ENCODE data around the gene ACAA2.

Gene ACAA2

DNA sequence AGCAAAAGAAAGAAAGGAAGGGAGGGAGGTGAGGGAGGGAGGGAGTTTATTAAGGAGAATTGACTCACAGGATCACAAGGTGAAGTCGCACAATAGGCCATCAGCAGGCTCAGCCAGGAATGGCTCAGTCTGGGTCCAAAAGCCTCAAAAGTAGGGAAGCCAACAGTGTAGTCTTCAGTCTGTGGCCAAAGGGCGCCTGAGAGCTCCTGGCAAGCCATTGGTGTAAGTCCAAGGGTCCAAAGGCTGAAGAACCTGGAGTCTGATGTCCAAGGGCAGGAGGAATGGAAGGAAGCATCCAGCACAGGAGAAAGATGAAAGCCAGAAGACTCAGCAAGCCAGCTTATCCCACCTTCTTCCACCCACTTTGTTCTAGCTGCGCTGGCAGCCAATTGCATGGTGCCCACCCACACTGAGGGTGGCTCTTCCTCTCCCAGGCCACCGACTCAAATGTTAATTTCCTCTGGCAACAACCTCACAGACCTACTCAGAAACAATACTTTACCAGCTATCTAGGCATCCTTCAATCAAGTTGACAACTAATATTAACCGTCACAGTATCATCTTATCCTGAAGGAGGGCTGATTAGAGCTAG, 5.8 kb upstream of the ACAA2 start:
- no peak for TF ChIP-seq BACH2 (CRISPR knock-in tag; IDR thresholded peaks at IDR 0.05; ENCODE audit: borderline replicate concordance)
- no peak for TF ChIP-seq ZNF70 (CRISPR knock-in tag; IDR thresholded peaks at IDR 0.05)
- no peak for TF ChIP-seq RARB (CRISPR knock-in tag; IDR thresholded peaks at IDR 0.05)
- TF ChIP-seq ARNTL (CRISPR knock-in tag; IDR thresholded peaks at IDR 0.05; ENCODE audit: borderline replicate concordance, low read depth), result no peak
- no peak for ATAC-seq

DNA sequence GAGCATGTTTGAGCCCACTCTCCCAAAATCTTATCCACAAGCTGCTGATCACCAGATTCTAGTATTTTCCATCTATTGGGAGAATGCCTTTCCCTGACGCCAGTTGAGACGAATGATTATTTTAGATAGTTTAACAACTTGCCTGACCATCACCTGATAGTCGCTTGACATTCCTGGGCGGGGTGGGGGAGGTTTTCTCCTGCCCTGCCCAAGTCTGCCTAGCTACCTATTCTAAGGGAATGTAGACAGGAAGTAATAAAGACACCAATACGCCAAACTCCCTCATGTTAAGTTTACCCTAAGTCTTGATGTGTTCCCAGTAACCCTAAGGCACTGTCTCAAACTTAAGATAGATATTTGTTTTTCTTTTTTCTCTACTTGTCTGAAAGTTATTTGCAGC, 4.6 kb upstream of the ACAA2 start:
- no peak for TF ChIP-seq BACH2 (CRISPR knock-in tag; IDR thresholded peaks at IDR 0.05; ENCODE audit: borderline replicate concordance)
- no peak for TF ChIP-seq ARNTL (CRISPR knock-in tag; IDR thresholded peaks at IDR 0.05; ENCODE audit: borderline replicate concordance, low read depth)
- no peak for TF ChIP-seq GLIS3 (CRISPR knock-in tag; IDR thresholded peaks at IDR 0.05)
- no peak for TF ChIP-seq SNAI2 (CRISPR knock-in tag; IDR thresholded peaks at IDR 0.05)
- TF ChIP-seq, protein P1, sequence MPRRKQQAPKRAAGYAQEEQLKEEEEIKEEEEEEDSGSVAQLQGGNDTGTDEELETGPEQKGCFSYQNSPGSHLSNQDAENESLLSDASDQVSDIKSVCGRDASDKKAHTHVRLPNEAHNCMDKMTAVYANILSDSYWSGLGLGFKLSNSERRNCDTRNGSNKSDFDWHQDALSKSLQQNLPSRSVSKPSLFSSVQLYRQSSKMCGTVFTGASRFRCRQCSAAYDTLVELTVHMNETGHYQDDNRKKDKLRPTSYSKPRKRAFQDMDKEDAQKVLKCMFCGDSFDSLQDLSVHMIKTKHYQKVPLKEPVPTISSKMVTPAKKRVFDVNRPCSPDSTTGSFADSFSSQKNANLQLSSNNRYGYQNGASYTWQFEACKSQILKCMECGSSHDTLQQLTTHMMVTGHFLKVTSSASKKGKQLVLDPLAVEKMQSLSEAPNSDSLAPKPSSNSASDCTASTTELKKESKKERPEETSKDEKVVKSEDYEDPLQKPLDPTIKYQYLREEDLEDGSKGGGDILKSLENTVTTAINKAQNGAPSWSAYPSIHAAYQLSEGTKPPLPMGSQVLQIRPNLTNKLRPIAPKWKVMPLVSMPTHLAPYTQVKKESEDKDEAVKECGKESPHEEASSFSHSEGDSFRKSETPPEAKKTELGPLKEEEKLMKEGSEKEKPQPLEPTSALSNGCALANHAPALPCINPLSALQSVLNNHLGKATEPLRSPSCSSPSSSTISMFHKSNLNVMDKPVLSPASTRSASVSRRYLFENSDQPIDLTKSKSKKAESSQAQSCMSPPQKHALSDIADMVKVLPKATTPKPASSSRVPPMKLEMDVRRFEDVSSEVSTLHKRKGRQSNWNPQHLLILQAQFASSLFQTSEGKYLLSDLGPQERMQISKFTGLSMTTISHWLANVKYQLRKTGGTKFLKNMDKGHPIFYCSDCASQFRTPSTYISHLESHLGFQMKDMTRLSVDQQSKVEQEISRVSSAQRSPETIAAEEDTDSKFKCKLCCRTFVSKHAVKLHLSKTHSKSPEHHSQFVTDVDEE (CRISPR knock-in tag; IDR thresholded peaks at IDR 0.05), result no peak
- TF ChIP-seq PPARA (CRISPR knock-in tag; IDR thresholded peaks at IDR 0.05; ENCODE audit: borderline replicate concordance), result no peak
- no peak for TF ChIP-seq ZNF70 (CRISPR knock-in tag; IDR thresholded peaks at IDR 0.05)
- no peak for TF ChIP-seq RARB (CRISPR knock-in tag; IDR thresholded peaks at IDR 0.05)
- no peak for TF ChIP-seq ZFP30 (CRISPR knock-in tag; IDR thresholded peaks at IDR 0.05)
- no peak for TF ChIP-seq TCF4 (CRISPR knock-in tag; IDR thresholded peaks at IDR 0.05; ENCODE audit: borderline replicate concordance)
- TF ChIP-seq ESRRG (CRISPR knock-in tag; IDR thresholded peaks at IDR 0.05), result no peak
- TF ChIP-seq, protein P2, sequence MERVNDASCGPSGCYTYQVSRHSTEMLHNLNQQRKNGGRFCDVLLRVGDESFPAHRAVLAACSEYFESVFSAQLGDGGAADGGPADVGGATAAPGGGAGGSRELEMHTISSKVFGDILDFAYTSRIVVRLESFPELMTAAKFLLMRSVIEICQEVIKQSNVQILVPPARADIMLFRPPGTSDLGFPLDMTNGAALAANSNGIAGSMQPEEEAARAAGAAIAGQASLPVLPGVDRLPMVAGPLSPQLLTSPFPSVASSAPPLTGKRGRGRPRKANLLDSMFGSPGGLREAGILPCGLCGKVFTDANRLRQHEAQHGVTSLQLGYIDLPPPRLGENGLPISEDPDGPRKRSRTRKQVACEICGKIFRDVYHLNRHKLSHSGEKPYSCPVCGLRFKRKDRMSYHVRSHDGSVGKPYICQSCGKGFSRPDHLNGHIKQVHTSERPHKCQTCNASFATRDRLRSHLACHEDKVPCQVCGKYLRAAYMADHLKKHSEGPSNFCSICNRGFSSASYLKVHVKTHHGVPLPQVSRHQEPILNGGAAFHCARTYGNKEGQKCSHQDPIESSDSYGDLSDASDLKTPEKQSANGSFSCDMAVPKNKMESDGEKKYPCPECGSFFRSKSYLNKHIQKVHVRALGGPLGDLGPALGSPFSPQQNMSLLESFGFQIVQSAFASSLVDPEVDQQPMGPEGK (CRISPR knock-in tag; IDR thresholded peaks at IDR 0.05; ENCODE audit: borderline replicate concordance), result no peak
- TF ChIP-seq OSR1 (CRISPR knock-in tag; IDR thresholded peaks at IDR 0.05), result no peak
- TF ChIP-seq ZC3H10 (CRISPR knock-in tag; IDR thresholded peaks at IDR 0.05), result no peak
- TF ChIP-seq, protein P3, sequence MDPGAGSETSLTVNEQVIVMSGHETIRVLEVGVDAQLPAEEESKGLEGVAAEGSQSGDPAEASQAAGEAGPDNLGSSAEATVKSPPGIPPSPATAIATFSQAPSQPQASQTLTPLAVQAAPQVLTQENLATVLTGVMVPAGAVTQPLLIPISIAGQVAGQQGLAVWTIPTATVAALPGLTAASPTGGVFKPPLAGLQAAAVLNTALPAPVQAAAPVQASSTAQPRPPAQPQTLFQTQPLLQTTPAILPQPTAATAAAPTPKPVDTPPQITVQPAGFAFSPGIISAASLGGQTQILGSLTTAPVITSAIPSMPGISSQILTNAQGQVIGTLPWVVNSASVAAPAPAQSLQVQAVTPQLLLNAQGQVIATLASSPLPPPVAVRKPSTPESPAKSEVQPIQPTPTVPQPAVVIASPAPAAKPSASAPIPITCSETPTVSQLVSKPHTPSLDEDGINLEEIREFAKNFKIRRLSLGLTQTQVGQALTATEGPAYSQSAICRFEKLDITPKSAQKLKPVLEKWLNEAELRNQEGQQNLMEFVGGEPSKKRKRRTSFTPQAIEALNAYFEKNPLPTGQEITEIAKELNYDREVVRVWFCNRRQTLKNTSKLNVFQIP (CRISPR knock-in tag; IDR thresholded peaks at IDR 0.05; ENCODE audit: borderline replicate concordance, low read depth), result no peak
- no peak for TF ChIP-seq CSDC2 (CRISPR knock-in tag; IDR thresholded peaks at IDR 0.05)
- no peak for TF ChIP-seq ZFP3 (CRISPR knock-in tag; IDR thresholded peaks at IDR 0.05)
- no peak for TF ChIP-seq ISL1 (CRISPR knock-in tag; IDR thresholded peaks at IDR 0.05)
- TF ChIP-seq ZNF8 (CRISPR knock-in tag; IDR thresholded peaks at IDR 0.05), result no peak
- TF ChIP-seq, protein P4, sequence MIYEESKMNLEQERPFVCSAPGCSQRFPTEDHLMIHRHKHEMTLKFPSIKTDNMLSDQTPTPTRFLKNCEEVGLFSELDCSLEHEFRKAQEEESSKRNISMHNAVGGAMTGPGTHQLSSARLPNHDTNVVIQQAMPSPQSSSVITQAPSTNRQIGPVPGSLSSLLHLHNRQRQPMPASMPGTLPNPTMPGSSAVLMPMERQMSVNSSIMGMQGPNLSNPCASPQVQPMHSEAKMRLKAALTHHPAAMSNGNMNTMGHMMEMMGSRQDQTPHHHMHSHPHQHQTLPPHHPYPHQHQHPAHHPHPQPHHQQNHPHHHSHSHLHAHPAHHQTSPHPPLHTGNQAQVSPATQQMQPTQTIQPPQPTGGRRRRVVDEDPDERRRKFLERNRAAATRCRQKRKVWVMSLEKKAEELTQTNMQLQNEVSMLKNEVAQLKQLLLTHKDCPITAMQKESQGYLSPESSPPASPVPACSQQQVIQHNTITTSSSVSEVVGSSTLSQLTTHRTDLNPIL (CRISPR knock-in tag; IDR thresholded peaks at IDR 0.05; ENCODE audit: low read depth), result no peak
- no peak for ATAC-seq

DNA sequence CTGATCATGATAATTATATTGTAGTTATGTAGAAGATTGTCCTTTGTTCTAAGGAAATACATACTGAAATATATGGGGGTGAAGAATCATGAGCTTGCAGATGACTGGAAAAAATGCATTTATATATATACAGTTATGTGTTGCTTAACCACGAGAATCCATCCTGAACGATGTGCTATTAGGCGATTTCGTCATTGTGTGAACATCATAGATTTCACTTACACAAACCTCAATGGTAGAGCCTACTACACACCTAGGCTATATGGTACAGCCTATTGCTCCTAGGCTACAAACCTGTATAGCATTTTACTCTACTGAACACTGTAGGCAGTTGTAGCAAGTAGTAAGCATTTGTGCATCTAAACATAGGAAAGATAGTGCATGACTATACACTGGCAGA, 2.6 kb upstream of the ACAA2 start:
- ATAC-seq, result no peak
- TF ChIP-seq BACH2 (CRISPR knock-in tag; IDR thresholded peaks at IDR 0.05; ENCODE audit: borderline replicate concordance), result no peak
- no peak for TF ChIP-seq OSR1 (CRISPR knock-in tag; IDR thresholded peaks at IDR 0.05)
- TF ChIP-seq, protein P4 (CRISPR knock-in tag; IDR thresholded peaks at IDR 0.05; ENCODE audit: low read depth), result no peak
- TF ChIP-seq, protein P5, sequence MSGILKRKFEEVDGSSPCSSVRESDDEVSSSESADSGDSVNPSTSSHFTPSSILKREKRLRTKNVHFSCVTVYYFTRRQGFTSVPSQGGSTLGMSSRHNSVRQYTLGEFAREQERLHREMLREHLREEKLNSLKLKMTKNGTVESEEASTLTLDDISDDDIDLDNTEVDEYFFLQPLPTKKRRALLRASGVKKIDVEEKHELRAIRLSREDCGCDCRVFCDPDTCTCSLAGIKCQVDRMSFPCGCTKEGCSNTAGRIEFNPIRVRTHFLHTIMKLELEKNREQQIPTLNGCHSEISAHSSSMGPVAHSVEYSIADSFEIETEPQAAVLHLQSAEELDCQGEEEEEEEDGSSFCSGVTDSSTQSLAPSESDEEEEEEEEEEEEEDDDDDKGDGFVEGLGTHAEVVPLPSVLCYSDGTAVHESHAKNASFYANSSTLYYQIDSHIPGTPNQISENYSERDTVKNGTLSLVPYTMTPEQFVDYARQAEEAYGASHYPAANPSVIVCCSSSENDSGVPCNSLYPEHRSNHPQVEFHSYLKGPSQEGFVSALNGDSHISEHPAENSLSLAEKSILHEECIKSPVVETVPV (CRISPR knock-in tag; IDR thresholded peaks at IDR 0.05), result no peak
- TF ChIP-seq TCF4 (CRISPR knock-in tag; IDR thresholded peaks at IDR 0.05; ENCODE audit: borderline replicate concordance), result no peak
- no peak for TF ChIP-seq ZFP3 (CRISPR knock-in tag; IDR thresholded peaks at IDR 0.05)
- no peak for TF ChIP-seq GLIS3 (CRISPR knock-in tag; IDR thresholded peaks at IDR 0.05)
- TF ChIP-seq ZNF565 (CRISPR knock-in tag; conservative IDR thresholded peaks at IDR 0.05; ENCODE audit: low read depth), result no peak
- TF ChIP-seq CSDC2 (CRISPR knock-in tag; IDR thresholded peaks at IDR 0.05), result no peak
- no peak for TF ChIP-seq ESRRG (CRISPR knock-in tag; IDR thresholded peaks at IDR 0.05)
- TF ChIP-seq ZFP30 (CRISPR knock-in tag; IDR thresholded peaks at IDR 0.05), result no peak
- TF ChIP-seq, protein P2 (CRISPR knock-in tag; IDR thresholded peaks at IDR 0.05; ENCODE audit: borderline replicate concordance), result no peak
- TF ChIP-seq ZNF8 (CRISPR knock-in tag; IDR thresholded peaks at IDR 0.05), result no peak
- TF ChIP-seq TOX (CRISPR knock-in tag; IDR thresholded peaks at IDR 0.05; ENCODE audit: borderline replicate concordance), result no peak
- no peak for TF ChIP-seq ZNF70 (CRISPR knock-in tag; IDR thresholded peaks at IDR 0.05)
- TF ChIP-seq ISL1 (CRISPR knock-in tag; IDR thresholded peaks at IDR 0.05), result no peak
- no peak for TF ChIP-seq PPARA (CRISPR knock-in tag; IDR thresholded peaks at IDR 0.05; ENCODE audit: borderline replicate concordance)
- TF ChIP-seq SNAI2 (CRISPR knock-in tag; IDR thresholded peaks at IDR 0.05), result no peak
